HepG2 (cell line): ENCODE data around the gene STOM. TPM values are rescaled to one million over a fixed set of nuclear protein-coding genes. Genes with fewer than 3 reads are reported as not detected.

ENCODE experiments used
- ATAC-seq: fragments of 200-7000 bp; cut with Tn5 transposase; 3 replicates; pipeline ENCODE4 v1.9.1; 2020; ENCODE audit warnings: mild to moderate bottlenecking, moderate library complexity
- BruUV-seq: library from RNA; stranded (reverse); fragments of 400-500 nt; replicated peaks from 2 replicates; lab custom pipeline; 2021; lab: Mats Ljungman, UMichigan
- CTCF ChIA-PET: fragments of 300-600 bp; formaldehyde crosslinking; extraction: SDS; loops from one replicate; lab custom pipeline; 2021; ENCODE audit warnings: low total read pairs, inconsistent platforms, low intra/inter-chr PET ratio; lab: Yijun Ruan, JAX
- POLR2A ChIA-PET: fragments of 350-600 bp; sonication (Branson Sonifier 250); formaldehyde crosslinking; loops from one replicate; lab custom pipeline; 2020; ENCODE audit warnings: antibody characterized with exemption, inconsistent platforms; lab: Yijun Ruan, JAX
- DNase-seq: peaks from one replicate; pipeline ENCODE4 v3.0.0-alpha.2; 2015; ENCODE audit warnings: low spot score
- FAIRE-seq: peaks from 3 replicates; lab custom pipeline; 2011; peaks lifted over from hg19 to GRCh38; lab: Jason Lieb, UNC
- H2AFZ ChIP-seq: one replicate; pipeline ENCODE4 v1.6.1; 2011; ENCODE audit warnings: low read length, inconsistent platforms
- H3K27ac ChIP-seq: fragments of 300-600 bp; 3 replicates; pipeline ENCODE4 v1.8.0; 2011; ENCODE audit warnings: mixed run types, mild to moderate bottlenecking, mixed read lengths, low read length, inconsistent platforms; ENCODE audit not compliant: insufficient read depth; ENCODE audit errors: extremely low read length
- H3K27me3 ChIP-seq, 2 experiments: fragments of 200-600 bp in 1 of 2; 2 replicates in 1 of 2; 3 replicates in 1 of 2; pipeline versions ENCODE4 v1.6.0 to v1.8.0; 2011; ENCODE audit warnings: low read length in 2 of 2, mild to moderate bottlenecking in 2 of 2, moderate library complexity in 2 of 2, inconsistent platforms in 1 of 2; ENCODE audit not compliant: insufficient read depth in 2 of 2, control insufficient read depth in 1 of 2
- H3K36me3 ChIP-seq, 2 experiments: fragments of 200-600 bp in 1 of 2; replicated peaks in 1 of 2; 2 replicates in 1 of 2; 3 replicates in 1 of 2; pipeline versions ENCODE4 v1.5.1 to v1.8.0; 2011; ENCODE audit warnings: low read length in 2 of 2, inconsistent platforms in 1 of 2; ENCODE audit not compliant: insufficient read depth in 2 of 2, control insufficient read depth in 1 of 2
- H3K4me1 ChIP-seq: 2 replicates; pipeline ENCODE4 v1.5.1; 2012; ENCODE audit warnings: low read length, inconsistent platforms; ENCODE audit not compliant: insufficient read depth
- H3K4me2 ChIP-seq: 2 replicates; pipeline ENCODE4 v1.6.0; 2011; ENCODE audit warnings: low read depth, low read length, inconsistent platforms
- H3K4me3 ChIP-seq, 3 experiments: fragments of 200-600 bp in 1 of 3; sonication (generic), shearing (Covaris generic) in 1 of 3; replicated peaks in 1 of 3; 2 replicates each; pipeline ENCODE4 v1.5.1; 2011 to 2016; ENCODE audit warnings: low read length in 3 of 3, inconsistent platforms in 2 of 3, low read depth in 2 of 3, mild to moderate bottlenecking in 2 of 3, control low read depth in 1 of 3, mixed read lengths in 1 of 3; ENCODE audit not compliant: insufficient read depth in 1 of 3
- H3K79me2 ChIP-seq: one replicate; pipeline ENCODE4 v1.6.1; 2011; ENCODE audit warnings: low read length, inconsistent platforms; ENCODE audit not compliant: insufficient read depth
- H3K9ac ChIP-seq: 2 replicates; pipeline ENCODE4 v1.6.0; 2011; ENCODE audit warnings: mild to moderate bottlenecking, low read depth, low read length, inconsistent platforms; ENCODE audit not compliant: insufficient read depth
- H3K9me3 ChIP-seq: 2 replicates; pipeline ENCODE4 v1.5.1; 2012; ENCODE audit warnings: mild to moderate bottlenecking, low read length
- H4K20me1 ChIP-seq: 2 replicates; pipeline ENCODE4 v1.6.0; 2011; ENCODE audit warnings: inconsistent platforms, mild to moderate bottlenecking, low read length, moderate library complexity; ENCODE audit not compliant: insufficient read depth
- ARID2 ChIP-seq: sonication (generic); formaldehyde crosslinking; IDR thresholded peaks from 2 replicates; pipeline ENCODE4 v1.8.1; 2022; ENCODE audit warnings: mild to moderate bottlenecking, missing genetic modification reagents, borderline replicate concordance
- DPF2 ChIP-seq: sonication (generic); formaldehyde crosslinking; IDR thresholded peaks from 2 replicates; pipeline ENCODE4 v1.4.0; 2020; ENCODE audit warnings: mild to moderate bottlenecking, low read depth, missing genetic modification reagents, borderline replicate concordance
- GABPA ChIP-seq, 2 experiments: IDR thresholded peaks; 2 replicates each; pipeline ENCODE4 v1.6.1; 2011 to 2016; ENCODE audit warnings: low read depth in 2 of 2, low read length in 1 of 2, missing biosample characterization in 1 of 2, missing genetic modification characterization in 1 of 2
- GATAD1 ChIP-seq: IDR thresholded peaks from 2 replicates; pipeline ENCODE4 v1.6.1; 2016; ENCODE audit warnings: missing genetic modification reagents, missing compliant biosample characterization
- GZF1 ChIP-seq: sonication (generic); formaldehyde crosslinking; IDR thresholded peaks from 2 replicates; pipeline ENCODE4 v1.5.1; 2020; ENCODE audit warnings: mild to moderate bottlenecking, missing genetic modification reagents
- MED13 ChIP-seq: sonication (generic); formaldehyde crosslinking; IDR thresholded peaks from 2 replicates; pipeline ENCODE4 v1.5.0; 2020; ENCODE audit warnings: missing genetic modification reagents
- NAIF1 ChIP-seq: sonication (generic); formaldehyde crosslinking; IDR thresholded peaks from 2 replicates; pipeline ENCODE4 v1.5.0; 2020; ENCODE audit warnings: mild to moderate bottlenecking, missing genetic modification reagents, borderline replicate concordance
- SOX5 ChIP-seq: IDR thresholded peaks from 2 replicates; pipeline ENCODE4 v1.6.1; 2016; ENCODE audit warnings: borderline replicate concordance
- ZFP36 ChIP-seq: fragments of 150-350 bp; IDR thresholded peaks from 2 replicates; pipeline ENCODE4 v1.6.1; 2018; ENCODE audit warnings: borderline replicate concordance, low read length, low read depth; ENCODE audit not compliant: partially characterized antibody
- ZKSCAN1 ChIP-seq: fragments of 150-350 bp; IDR thresholded peaks from 2 replicates; pipeline ENCODE4 v1.6.1; 2014; ENCODE audit warnings: low read length
- ZNF3 ChIP-seq: IDR thresholded peaks from 2 replicates; pipeline ENCODE4 v1.7.0; 2017; ENCODE audit warnings: inconsistent platforms
- ZNF510 ChIP-seq: sonication (generic); formaldehyde crosslinking; IDR thresholded peaks from 2 replicates; pipeline ENCODE4 v1.4.0; 2020; ENCODE audit warnings: low read depth, mild to moderate bottlenecking, missing genetic modification reagents
- ZNF629 ChIP-seq: sonication (generic); formaldehyde crosslinking; conservative IDR thresholded peaks from 2 replicates; pipeline ENCODE4 v1.5.0; 2020; ENCODE audit warnings: missing genetic modification reagents
- ZNF674 ChIP-seq: sonication (generic); formaldehyde crosslinking; IDR thresholded peaks from 2 replicates; pipeline ENCODE4 v1.5.0; 2020; ENCODE audit warnings: low read depth, mild to moderate bottlenecking, missing genetic modification reagents
- ZNF678 ChIP-seq: sonication (generic); formaldehyde crosslinking; IDR thresholded peaks from 2 replicates; pipeline ENCODE4 v1.4.0; 2020; ENCODE audit warnings: mild to moderate bottlenecking, missing genetic modification reagents
- ZNF879 ChIP-seq: sonication (generic); formaldehyde crosslinking; IDR thresholded peaks from 2 replicates; pipeline ENCODE4 v1.8.1; 2023; ENCODE audit warnings: missing genetic modification reagents
- WGBS: methylation state at CpG from one replicate; pipeline ENCODE4 v1.1.6; 2017; ENCODE audit warnings: low lambda C conversion rate; 5-methylcytosine and 5-hydroxymethylcytosine counted together
- in situ Hi-C: cut with HindIII; loops from 2 replicates; pipeline ENCODE4 v1.10.0; 2017; ENCODE audit warnings: low pct_unique_long_range_greater_than_20kb; ENCODE audit not compliant: extremely low pct_ligation_motif_present
- intact Hi-C: fragments of 100-400 bp; cut with micrococcal nuclease; formaldehyde crosslinking; loops from one replicate; pipeline ENCODE4 v1.10.0; 2022; ENCODE audit not compliant: unreplicated experiment
- polyA plus RNA-seq, 8 experiments: library from polyadenylated mRNA; depleted of rRNA in 3 of 8; stranded (reverse) in 7 of 8; unstranded in 1 of 8; fragments of >200 nt; fragmentation: Illumina TruSeq in 4 of 8; extraction: Trizol in 4 of 8; gene quantifications; 2 replicates each; pipeline versions ENCODE4 v1.2.1 to v1.2.3, GENCODE V29; 2011 to 2016; ENCODE audit warnings: low read depth in 4 of 8, missing spikeins in 1 of 8, mixed read lengths in 1 of 8; ENCODE audit not compliant: insufficient read depth in 1 of 8
- total RNA-seq, 5 experiments: library from RNA; depleted of rRNA; stranded (reverse); fragments of >200 nt; fragmentation: Illumina TruSeq; extraction: Trizol; gene quantifications; 2 replicates each; pipeline ENCODE4 v1.2.3, GENCODE V29; 2016; ENCODE audit warnings: low read depth in 1 of 5
- TF ChIP-seq, protein P1 (sequence below): sonication (generic); IDR thresholded peaks from 2 replicates; pipeline ENCODE4 v1.6.1; 2016; ENCODE audit warnings: low read depth, borderline replicate concordance
- TF ChIP-seq, protein P2 (sequence below): sonication (generic); formaldehyde crosslinking; IDR thresholded peaks from 2 replicates; pipeline ENCODE4 v1.5.1; 2020; ENCODE audit warnings: mild to moderate bottlenecking, missing genetic modification reagents, moderate library complexity
- TF ChIP-seq, protein P3 (sequence below): fragments of 450-650 bp; IDR thresholded peaks from 2 replicates; pipeline ENCODE4 v1.6.1; 2016

The STOM gene
- total and polyA plus RNA-seq, 2 of the 13 experiments (the other 11 are each of a cell fraction or from before 2014, with no cell fraction given), result 43.6 to 165 TPM

DNA sequence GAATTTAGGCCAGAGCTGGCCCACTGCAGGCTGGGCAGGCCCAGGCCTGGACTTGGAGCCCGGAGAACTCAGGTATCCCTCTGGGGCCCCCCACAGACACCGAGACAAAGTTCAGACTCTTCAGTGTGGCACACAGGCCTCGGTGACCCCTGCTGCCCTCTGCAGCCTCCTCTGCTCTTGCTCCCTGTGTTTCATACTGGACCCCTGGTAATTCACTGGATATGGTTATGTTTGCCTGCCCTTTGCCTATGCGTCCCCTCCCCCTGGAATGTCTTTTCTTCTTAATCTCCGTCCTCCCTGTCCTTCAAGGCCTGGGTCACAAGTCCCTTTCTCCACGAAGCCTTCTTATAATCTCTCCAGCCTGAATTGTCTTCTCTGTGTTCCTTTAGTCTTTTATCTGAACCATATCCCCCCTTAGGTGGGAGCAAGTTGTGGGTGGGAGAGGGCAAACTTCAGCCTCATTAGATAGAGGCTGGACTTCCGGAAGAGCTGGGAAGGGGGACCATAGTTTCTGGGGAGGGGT lies 72.0 kb downstream of the STOM start (continued):
- TF ChIP-seq MED13 (no peak), ZNF678 (CRISPR knock-in tag) (no peak), DPF2 (CRISPR knock-in tag) (peak; percentile 26; the same call in 1 of the 2 replicates), SOX5 (CRISPR knock-in tag) (peak; percentile 47; the same call in 1 of the 2 replicates), ZFP36 (no peak), ZNF674 (no peak), GABPA (IDR thresholded peaks at IDR 0.05; ENCODE audit: low read depth, low read length) (no peak), GABPA (CRISPR knock-in tag; IDR thresholded peaks at IDR 0.05; ENCODE audit: low read depth) (no peak), ZNF510 (CRISPR knock-in tag) (no peak), GATAD1 (CRISPR knock-in tag) (no peak), ZKSCAN1 (no peak), ZNF879 (CRISPR knock-in tag) (no peak), GZF1 (CRISPR knock-in tag) (no peak)
- TF ChIP-seq, protein P1, sequence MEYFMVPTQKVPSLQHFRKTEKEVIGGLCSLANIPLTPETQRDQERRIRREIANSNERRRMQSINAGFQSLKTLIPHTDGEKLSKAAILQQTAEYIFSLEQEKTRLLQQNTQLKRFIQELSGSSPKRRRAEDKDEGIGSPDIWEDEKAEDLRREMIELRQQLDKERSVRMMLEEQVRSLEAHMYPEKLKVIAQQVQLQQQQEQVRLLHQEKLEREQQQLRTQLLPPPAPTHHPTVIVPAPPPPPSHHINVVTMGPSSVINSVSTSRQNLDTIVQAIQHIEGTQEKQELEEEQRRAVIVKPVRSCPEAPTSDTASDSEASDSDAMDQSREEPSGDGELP, result peak; percentile 49; the same call in 1 of the 2 replicates

DNA sequence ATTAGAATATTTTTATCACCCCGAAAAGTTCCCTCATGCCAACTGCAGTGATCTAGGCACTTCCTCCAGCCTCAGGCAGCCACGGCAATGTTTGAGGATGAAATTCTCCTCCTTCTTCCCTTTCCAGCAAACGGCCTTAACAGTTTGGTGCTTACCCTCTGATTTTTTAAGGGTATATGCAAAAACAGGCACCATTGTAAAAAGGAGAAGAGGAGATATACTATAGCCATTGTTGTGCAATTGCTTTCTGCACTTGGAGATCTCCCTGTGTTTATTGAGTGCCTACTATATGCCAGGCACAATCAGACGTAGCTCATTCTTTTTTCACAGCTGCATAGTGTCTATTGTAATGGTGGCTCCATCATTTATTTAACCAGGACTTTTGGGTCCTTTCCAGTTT lies 72.7 kb downstream of the STOM start:
- CTCF ChIA-PET, result interaction anchor here (1.0 kb wide), 1 partner anchor 19 kb away, joined by 3 read pairs; no protein-coding TSS in a partner anchor
- ATAC-seq, result no peak
- Histone ChIP-seq H3K4me2 (peak overlapping the region; percentile 78), H3K4me3 (peak overlapping the region; percentile 24 to 76 (median 43)), H3K4me1 (peaks cover 93% of the 10 kb centered on the region), H3K36me3 (no peaks in the 10 kb centered on the region), H3K27me3 (no peaks in the 10 kb centered on the region), H3K9ac (peak overlapping the region; percentile 84), H2AFZ (no peak overlapping the region), H3K9me3 (no peaks in the 10 kb centered on the region), H4K20me1 (no peaks in the 10 kb centered on the region), H3K27ac (peak overlapping the region; percentile 94), H3K79me2 (peaks cover 19% of the 10 kb centered on the region)
- BruUV-seq, result no TSS peak
- WGBS, result 2% methylated on average over 4 of the region's 4 CpGs
- POLR2A ChIA-PET, result interaction anchor here (1.1 to 14.1 kb wide), 8 partner anchors 11 to 114 kb away, joined by 5 to 398 read pairs (median 10); partner anchors contain the start of gene GSN
- no peak for DNase-seq
- intact Hi-C loops, result no loop called here
- FAIRE-seq, result peak; percentile 8
- in situ Hi-C loops, result no loop called here
- 0 out of 2 replicates have a peak, but pooled peaks have one; percentile 43 for TF ChIP-seq ZNF3 (CRISPR knock-in tag)
- 0 out of 2 replicates have a peak, but pooled peaks have one; percentile 48 for TF ChIP-seq NAIF1 (CRISPR knock-in tag)
- TF ChIP-seq GABPA (IDR thresholded peaks at IDR 0.05; ENCODE audit: low read depth, low read length), result no peak
- TF ChIP-seq GABPA (CRISPR knock-in tag; IDR thresholded peaks at IDR 0.05; ENCODE audit: low read depth), result no peak
- no peak for TF ChIP-seq ARID2
- TF ChIP-seq, protein P2, sequence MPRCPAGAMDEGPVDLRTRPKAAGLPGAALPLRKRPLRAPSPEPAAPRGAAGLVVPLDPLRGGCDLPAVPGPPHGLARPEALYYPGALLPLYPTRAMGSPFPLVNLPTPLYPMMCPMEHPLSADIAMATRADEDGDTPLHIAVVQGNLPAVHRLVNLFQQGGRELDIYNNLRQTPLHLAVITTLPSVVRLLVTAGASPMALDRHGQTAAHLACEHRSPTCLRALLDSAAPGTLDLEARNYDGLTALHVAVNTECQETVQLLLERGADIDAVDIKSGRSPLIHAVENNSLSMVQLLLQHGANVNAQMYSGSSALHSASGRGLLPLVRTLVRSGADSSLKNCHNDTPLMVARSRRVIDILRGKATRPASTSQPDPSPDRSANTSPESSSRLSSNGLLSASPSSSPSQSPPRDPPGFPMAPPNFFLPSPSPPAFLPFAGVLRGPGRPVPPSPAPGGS (CRISPR knock-in tag), result no peak
- 0 out of 2 replicates have a peak, but pooled peaks have one; percentile 11 for TF ChIP-seq ZNF629 (CRISPR knock-in tag)
- TF ChIP-seq, protein P3, sequence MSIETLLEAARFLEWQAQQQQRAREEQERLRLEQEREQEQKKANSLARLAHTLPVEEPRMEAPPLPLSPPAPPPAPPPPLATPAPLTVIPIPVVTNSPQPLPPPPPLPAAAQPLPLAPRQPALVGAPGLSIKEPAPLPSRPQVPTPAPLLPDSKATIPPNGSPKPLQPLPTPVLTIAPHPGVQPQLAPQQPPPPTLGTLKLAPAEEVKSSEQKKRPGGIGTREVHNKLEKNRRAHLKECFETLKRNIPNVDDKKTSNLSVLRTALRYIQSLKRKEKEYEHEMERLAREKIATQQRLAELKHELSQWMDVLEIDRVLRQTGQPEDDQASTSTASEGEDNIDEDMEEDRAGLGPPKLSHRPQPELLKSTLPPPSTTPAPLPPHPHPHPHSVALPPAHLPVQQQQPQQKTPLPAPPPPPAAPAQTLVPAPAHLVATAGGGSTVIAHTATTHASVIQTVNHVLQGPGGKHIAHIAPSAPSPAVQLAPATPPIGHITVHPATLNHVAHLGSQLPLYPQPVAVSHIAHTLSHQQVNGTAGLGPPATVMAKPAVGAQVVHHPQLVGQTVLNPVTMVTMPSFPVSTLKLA, result no peak
